Neutrophil (primary cell): ENCODE data around the gene PRRG4.

ENCODE experiments used
- H3K27ac ChIP-seq: fragments of 200-600 bp; sonication (generic); 2 replicates; pipeline ENCODE4 v1.5.1; 2016; ENCODE audit warnings: mild to moderate bottlenecking, moderate library complexity
- H3K27me3 ChIP-seq: fragments of 200-600 bp; sonication (generic); 2 replicates; pipeline ENCODE4 v1.6.0; 2016; ENCODE audit warnings: mild to moderate bottlenecking
- H3K36me3 ChIP-seq: fragments of 200-600 bp; sonication (generic); 2 replicates; pipeline ENCODE4 v1.5.1; 2017
- H3K4me1 ChIP-seq, 2 experiments: fragments of 200-600 bp in 1 of 2; sonication (generic) in 1 of 2; 1 replicate in 1 of 2; 2 replicates in 1 of 2; pipeline versions ENCODE4 v1.5.1 to v1.6.1; 2013 to 2016; ENCODE audit warnings: low read depth in 1 of 2, low read length in 1 of 2, mild to moderate bottlenecking in 1 of 2, moderate library complexity in 1 of 2; ENCODE audit not compliant: control insufficient read depth in 1 of 2, insufficient read depth in 1 of 2
- H3K4me3 ChIP-seq, 2 experiments: fragments of 200-600 bp in 1 of 2; sonication (generic) in 1 of 2; 1 replicate in 1 of 2; 2 replicates in 1 of 2; pipeline ENCODE4 v1.5.1; 2013 to 2016; ENCODE audit warnings: low read depth in 1 of 2, low read length in 1 of 2, mild to moderate bottlenecking in 1 of 2, moderate library complexity in 1 of 2
- H3K9me3 ChIP-seq: fragments of 200-600 bp; sonication (generic); 2 replicates; pipeline ENCODE4 v1.5.1; 2016
- CTCF ChIP-seq: fragments of 200-600 bp; sonication (generic); IDR thresholded peaks from 2 replicates; pipeline ENCODE4 v1.5.1; 2016; ENCODE audit warnings: antibody characterized with exemption

The PRRG4 gene

GRCh38 chr11:32792111-32792947 is 37.4 kb upstream of the PRRG4 start:
- no peak overlapping the region for H3K27ac ChIP-seq
- no peaks in the 10 kb centered on the region for H3K9me3 ChIP-seq
- H3K4me1 ChIP-seq: peaks cover 6 to 7% of the 10 kb centered on the region in 2 experiments
- TF ChIP-seq CTCF: no peak
- H3K4me3 ChIP-seq: no peak overlapping the region
- H3K27me3 ChIP-seq: no peaks in the 10 kb centered on the region
- H3K36me3 ChIP-seq: no peaks in the 10 kb centered on the region

- Histone ChIP-seq H3K9me3 (no peaks in the 10 kb centered on the region), H3K4me3 (no peak overlapping the region), H3K27me3 (no peaks in the 10 kb centered on the region), H3K27ac (no peak overlapping the region), H3K4me1 (peaks cover 6 to 7% of the 10 kb centered on the region in 2 experiments), H3K36me3 (no peaks in the 10 kb centered on the region)
- TF ChIP-seq CTCF: peak; percentile 55
Measured at GRCh38 chr11:32792948-32793475, 36.7 kb upstream of the PRRG4 start.

GRCh38 chr11:32794439-32794838 is 35.3 kb upstream of the PRRG4 start, which contains the start of gene CCDC73:
CCDC73 (minus strand) TSS chr11:32794662; CDS start chr11:32760243, 34,419 bp downstream.
- Histone ChIP-seq H3K9me3 (no peaks in the 10 kb centered on the region), H3K36me3 (no peaks in the 10 kb centered on the region), H3K4me1 (peaks cover 6 to 7% of the 10 kb centered on the region in 2 experiments), H3K27ac (no peak within 1 kb of the TSS), H3K4me3 (no peak within 1 kb of the TSS), H3K27me3 (no peaks in the 10 kb centered on the region)
- no peak for TF ChIP-seq CTCF

- no peak for TF ChIP-seq CTCF
- Histone ChIP-seq H3K9me3 (no peaks in the 10 kb centered on the region), H3K27me3 (no peaks in the 10 kb centered on the region), H3K27ac (no peak overlapping the region), H3K4me1 (peaks cover 6 to 7% of the 10 kb centered on the region in 2 experiments), H3K4me3 (no peak overlapping the region), H3K36me3 (no peaks in the 10 kb centered on the region)
Measured at GRCh38 chr11:32796425-32796824, 33.3 kb upstream of the PRRG4 start.

GRCh38 chr11:32809313-32809712 is 20.4 kb upstream of the PRRG4 start:
- H3K36me3 ChIP-seq: no peaks in the 10 kb centered on the region
- H3K4me1 ChIP-seq: no peaks in the 10 kb centered on the region
- no peak overlapping the region for H3K27ac ChIP-seq
- peak; percentile 33 for TF ChIP-seq CTCF
- H3K9me3 ChIP-seq: no peaks in the 10 kb centered on the region
- H3K27me3 ChIP-seq: no peaks in the 10 kb centered on the region
- no peak overlapping the region for H3K4me3 ChIP-seq
